GM10847 (cell line): ENCODE data around the gene FAF1.

Experiments used
- POLR2A ChIP-seq: IDR thresholded peaks from 2 replicates; pipeline ENCODE4 v1.6.1; 2011; ENCODE audit not compliant: insufficient read length; ENCODE audit errors: extremely low read depth

Gene FAF1

DNA sequence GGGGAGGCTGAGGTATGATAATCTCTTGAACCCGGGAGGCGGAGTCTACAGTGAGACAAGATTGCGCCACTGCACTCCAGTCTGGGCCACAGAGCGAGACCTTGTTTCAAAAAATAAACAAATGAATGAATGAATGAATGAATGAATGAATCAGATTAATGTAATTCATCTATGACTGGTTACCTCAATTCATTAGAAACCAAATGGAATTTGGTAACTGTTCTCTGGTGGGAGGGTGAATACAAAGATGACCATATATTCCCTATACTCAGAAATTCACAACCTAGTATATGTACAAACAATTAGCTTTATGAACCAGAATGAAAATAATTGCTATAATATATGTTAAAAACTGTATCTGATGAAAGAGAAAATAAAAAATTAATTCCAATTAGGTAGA lies 80.9 kb downstream of the FAF1 start:
- TF ChIP-seq POLR2A = no peak

DNA sequence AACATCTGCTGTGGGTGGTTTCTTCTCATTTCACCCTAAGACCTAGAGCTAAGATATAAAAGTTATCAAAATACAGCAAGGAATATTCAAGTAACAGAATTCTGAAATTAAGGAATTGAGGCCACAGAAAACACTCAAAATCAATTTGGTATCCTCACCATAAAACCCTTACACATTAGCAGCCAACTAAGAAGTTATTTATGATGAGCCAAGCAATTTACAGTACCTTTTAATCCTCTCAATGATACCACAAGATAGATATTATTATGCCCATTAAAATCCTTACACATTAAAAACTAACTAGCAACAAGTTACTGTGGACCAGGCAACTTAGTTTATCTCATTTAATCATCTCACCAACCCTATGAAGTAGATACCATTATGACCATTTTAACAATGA lies 81.6 kb downstream of the FAF1 start:
- TF ChIP-seq POLR2A = no peak

- no peak for TF ChIP-seq POLR2A
Observed at GRCh38 chr1:50877641-50878040, 82.4 kb downstream of the FAF1 start.

- no peak for TF ChIP-seq POLR2A
Observed at GRCh38 chr1:50873458-50874187, 86.4 kb downstream of the FAF1 start.

GRCh38 chr1:50861772-50862171 lies 98.3 kb downstream of the FAF1 start:
- no peak for TF ChIP-seq POLR2A

GRCh38 chr1:50860702-50861101 lies 99.4 kb downstream of the FAF1 start:
- TF ChIP-seq POLR2A = no peak

- TF ChIP-seq POLR2A = no peak
Observed at GRCh38 chr1:50860256-50860655, 99.8 kb downstream of the FAF1 start.

GRCh38 chr1:50859657-50860056 lies 100.4 kb downstream of the FAF1 start:
- TF ChIP-seq POLR2A = no peak

- TF ChIP-seq POLR2A = no peak
Observed at GRCh38 chr1:50858761-50859160, 101.3 kb downstream of the FAF1 start.

GRCh38 chr1:50857702-50858101 lies 102.4 kb downstream of the FAF1 start:
- TF ChIP-seq POLR2A = no peak

GRCh38 chr1:50853325-50853724 lies 106.7 kb downstream of the FAF1 start:
- TF ChIP-seq POLR2A = no peak

- TF ChIP-seq POLR2A = no peak
Observed at GRCh38 chr1:50852889-50853288, 107.2 kb downstream of the FAF1 start.

DNA sequence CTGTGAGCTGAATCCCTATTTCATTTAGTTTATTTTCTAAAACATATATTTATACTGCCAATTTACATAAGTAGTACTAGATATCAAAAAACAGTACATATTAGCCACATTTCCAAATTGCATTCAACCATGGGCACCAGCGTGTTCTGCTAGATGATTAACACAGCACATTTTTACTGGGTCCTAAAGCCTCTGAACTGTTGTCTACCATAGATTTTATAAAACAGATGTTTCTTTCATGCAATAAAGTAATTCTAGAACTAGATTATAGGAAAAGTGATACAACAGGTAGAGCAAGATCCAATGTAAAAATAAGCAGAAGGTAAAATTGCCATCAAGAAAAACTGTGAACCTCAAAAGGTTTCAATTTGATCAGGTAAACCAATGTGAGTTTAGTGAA lies 108.6 kb downstream of the FAF1 start:
- TF ChIP-seq POLR2A = no peak

DNA sequence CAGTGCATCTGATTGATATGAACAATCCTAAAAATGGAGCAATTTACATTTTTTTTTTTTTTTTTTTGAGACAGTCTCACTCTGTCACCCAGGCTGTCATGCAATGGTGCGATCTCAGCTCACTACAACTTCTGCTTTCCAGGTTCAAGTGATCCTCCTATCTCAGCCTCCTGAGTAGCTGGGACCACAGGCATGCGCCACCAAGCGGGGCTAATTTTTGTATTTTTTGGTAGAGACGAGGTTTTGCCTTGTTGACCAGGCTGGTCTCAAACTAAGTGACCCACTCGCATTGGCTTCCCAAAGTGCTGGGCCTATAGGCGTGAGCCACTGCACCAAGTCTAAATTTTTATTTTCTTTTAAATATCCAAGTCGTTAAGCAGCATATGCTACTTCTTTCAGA lies 109.0 kb downstream of the FAF1 start:
- TF ChIP-seq POLR2A = no peak

DNA sequence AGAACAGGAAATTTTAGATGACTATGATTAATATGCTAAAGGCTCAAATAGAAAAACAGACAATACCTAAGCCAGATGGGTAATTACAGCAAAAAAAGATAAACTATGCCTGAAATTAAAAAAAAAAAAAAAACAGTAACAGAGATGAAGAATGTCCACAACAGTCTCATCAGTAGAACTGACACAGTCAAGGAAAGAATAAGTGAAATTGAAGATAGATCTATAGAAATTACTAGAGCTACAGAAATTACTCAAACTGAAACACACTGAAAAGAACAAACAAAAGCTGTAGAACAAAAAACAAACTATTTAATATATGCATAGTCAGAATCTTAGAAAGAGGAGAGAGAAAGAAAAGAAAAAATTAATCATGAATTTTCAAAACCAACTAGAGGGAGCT lies 112.8 kb downstream of the FAF1 start:
- no peak for TF ChIP-seq POLR2A

DNA sequence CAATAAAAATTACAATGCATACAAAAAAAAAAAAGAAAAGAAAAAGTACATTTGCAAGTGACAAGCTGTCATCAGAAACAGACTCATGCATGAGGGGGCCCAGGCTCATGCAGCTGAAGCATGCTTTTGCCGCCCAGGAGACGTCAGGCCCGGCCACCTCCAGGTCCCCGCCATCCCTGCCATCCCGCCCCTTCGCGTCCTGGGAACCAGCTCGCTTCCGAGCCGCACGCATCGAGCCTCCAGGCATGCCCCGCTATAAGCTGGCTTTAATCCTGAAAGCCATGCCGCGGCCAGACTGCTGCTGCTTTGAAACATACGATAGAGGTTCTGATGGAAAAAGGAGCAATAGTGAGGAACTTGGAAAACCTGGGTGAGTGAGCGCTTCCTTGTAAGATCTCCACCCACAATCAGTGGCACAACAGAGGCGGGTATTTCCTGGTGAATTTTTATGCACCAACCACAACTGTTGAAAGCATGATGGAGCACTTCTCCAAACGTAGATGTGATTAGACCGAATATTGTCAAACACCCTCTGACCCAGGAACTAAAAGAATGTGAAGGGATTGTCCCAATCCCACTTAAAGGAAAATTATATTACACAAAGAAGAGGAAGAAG lies 113.7 kb downstream of the FAF1 start:
- TF ChIP-seq POLR2A = no peak
